HAP-1 (cell line): ENCODE data around the gene CIB1.
"Not testable (repeated sequence)": the region's sequence is repeated elsewhere in the genome, so short reads cannot be mapped to it uniquely, and the experiment has no call there.

Source experiments
- DNase-seq, 2 experiments: peaks; one replicate each; pipeline ENCODE4 v3.0.0-alpha.2; 2016 to 2020; ENCODE audit warnings: low spot score in 2 of 2
- H3K27me3 ChIP-seq: fragments of 250-450 bp; sonication (Bioruptor Pico); 2 replicates; pipeline ENCODE4 v1.5.1; 2020; ENCODE audit warnings: low read depth, mild to moderate bottlenecking, moderate library complexity
- H3K36me3 ChIP-seq: fragments of 250-450 bp; sonication (Bioruptor Pico); replicated peaks from 2 replicates; pipeline ENCODE4 v1.5.1; 2020; ENCODE audit warnings: mild to moderate bottlenecking
- H3K4me1 ChIP-seq: fragments of 250-450 bp; sonication (Bioruptor Pico); 2 replicates; pipeline ENCODE4 v1.5.1; 2020; ENCODE audit warnings: mild to moderate bottlenecking
- H3K4me3 ChIP-seq: fragments of 250-450 bp; sonication (Bioruptor Pico); 2 replicates; pipeline ENCODE4 v1.5.1; 2020; ENCODE audit warnings: mild to moderate bottlenecking, moderate library complexity
- H3K9me3 ChIP-seq: fragments of 250-450 bp; sonication (Bioruptor Pico); 2 replicates; pipeline ENCODE4 v1.5.1; 2020; ENCODE audit warnings: mild to moderate bottlenecking, moderate library complexity
- in situ Hi-C: fragments of 300-500 bp; cut with MboI; formaldehyde crosslinking; loops from 3 replicates; pipeline ENCODE4 v1.14.3; 2020; ENCODE audit warnings: low sequenced_read_pairs, inconsistent platforms, mixed read lengths

Gene CIB1

DNA sequence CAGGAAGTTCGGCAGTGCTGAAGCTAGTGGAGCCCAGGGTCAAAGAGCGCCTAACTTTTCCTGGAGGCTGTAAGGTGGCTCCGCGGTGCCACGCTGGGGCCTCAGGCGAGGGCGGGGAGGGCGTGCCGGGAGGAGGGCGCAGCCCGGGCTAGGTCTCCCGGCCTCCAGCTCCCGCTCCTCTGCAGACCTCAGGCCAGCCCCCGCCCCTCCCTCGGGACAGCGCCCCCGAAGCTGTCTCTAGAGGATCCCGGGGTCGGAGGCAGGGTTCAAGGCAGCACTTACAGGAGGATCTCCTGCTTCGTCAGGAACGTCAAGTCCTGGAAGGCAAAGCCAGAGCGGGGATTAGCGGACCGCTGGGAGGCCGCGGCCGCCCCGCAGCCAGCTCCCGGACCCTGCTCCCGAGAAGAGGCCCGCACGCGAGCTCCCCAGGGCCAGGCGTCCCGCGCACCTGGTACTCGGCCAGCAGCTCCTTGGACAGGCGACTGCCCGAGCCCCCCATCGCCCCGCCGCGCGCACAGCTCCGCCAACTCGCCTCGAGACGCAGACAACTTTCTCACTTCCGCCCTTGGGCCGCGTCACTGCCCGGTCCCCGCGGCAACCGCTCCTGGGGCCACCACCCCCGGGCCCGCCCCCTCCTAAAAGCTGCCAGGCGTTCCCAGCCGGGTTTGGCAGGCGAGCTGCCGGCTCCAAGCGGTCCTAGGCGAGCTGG, at the start of gene CIB1:
Gene CIB1, minus strand, starts transcription at position 555 of the 709 bp plus-strand sequence. Its CDS starts 56 bp downstream, at position 499.
- Histone ChIP-seq H3K9me3 (no peaks in the 10 kb centered on the region), H3K27me3 (no peaks in the 10 kb centered on the region), H3K36me3 (peaks cover 23% of the 10 kb centered on the region), H3K4me3 (peak within 1 kb of the TSS; percentile 84), H3K4me1 (peaks cover 6% of the 10 kb centered on the region; the same call in 1 of the 2 replicates)
- in situ Hi-C loops, result no loop called here
- peak; percentile 88 to 98 for DNase-seq

DNA sequence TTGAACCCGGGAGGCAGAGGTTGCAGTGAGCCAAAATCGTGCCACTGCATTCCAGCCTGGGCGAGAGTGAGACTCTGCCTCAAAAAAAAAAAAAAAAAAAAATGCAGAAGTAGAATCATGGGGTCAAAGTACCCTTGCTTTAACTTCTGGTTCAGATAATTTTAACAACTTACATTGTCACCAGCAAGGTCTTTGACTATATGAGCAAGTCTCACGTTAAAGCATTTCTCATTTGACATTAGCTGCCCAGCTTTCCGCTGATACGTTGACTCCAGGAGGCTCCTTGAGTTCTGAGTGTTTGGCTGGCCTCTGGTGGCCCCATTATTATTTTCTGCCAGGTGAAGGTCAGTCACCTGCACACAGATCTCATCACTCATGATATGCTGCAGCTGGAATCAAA, 47.9 kb upstream of the CIB1 start:
- H3K27me3 ChIP-seq, H3K4me3 ChIP-seq, in situ Hi-C loops, H3K36me3 ChIP-seq, DNase-seq, H3K9me3 ChIP-seq, H3K4me1 ChIP-seq: not testable (repeated sequence)

DNA sequence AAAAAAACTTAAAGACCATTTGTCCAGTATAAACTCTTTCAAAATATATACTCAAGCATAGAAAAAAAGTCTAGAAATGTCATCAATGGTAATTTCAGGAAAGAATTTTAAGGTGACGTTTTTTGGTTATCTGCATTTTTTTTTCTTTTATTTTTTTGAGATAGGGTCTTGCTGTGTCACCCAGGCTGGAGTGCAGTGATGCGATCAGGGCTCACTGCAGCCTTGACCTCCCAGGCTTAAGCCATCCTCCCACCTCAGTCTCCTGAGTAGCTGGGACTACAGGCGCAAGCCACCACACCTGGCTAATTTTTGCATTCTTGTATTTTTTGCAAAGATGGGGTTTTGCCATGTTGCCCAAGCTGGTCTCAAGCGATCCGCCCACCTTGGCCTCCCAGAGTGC, 47.0 kb upstream of the CIB1 start:
- H3K9me3 ChIP-seq, in situ Hi-C loops, H3K36me3 ChIP-seq, H3K4me3 ChIP-seq, DNase-seq, H3K27me3 ChIP-seq, H3K4me1 ChIP-seq: not testable (repeated sequence)

DNA sequence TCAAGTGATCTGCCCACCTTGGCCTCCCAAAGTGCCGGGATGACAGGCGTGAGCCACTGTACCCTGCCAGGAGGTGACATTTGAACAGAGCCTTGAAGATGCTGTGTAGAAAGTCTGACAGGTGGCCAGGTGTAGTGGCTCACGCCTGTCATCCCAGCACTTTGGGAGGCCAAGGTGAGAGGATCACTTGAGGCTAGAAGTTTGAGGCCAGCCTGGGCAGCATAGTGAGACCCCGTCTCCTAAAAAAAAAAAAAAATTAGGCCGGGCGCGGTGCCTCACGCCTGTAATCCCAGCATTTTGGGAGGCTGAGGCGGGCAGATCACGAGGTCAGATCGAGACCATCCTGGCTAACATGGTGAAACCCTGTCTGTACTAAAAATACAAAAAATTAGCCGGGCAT, 44.7 kb upstream of the CIB1 start:
- H3K4me3 ChIP-seq, H3K4me1 ChIP-seq, in situ Hi-C loops, H3K36me3 ChIP-seq, H3K27me3 ChIP-seq, DNase-seq, H3K9me3 ChIP-seq: not testable (repeated sequence)

DNA sequence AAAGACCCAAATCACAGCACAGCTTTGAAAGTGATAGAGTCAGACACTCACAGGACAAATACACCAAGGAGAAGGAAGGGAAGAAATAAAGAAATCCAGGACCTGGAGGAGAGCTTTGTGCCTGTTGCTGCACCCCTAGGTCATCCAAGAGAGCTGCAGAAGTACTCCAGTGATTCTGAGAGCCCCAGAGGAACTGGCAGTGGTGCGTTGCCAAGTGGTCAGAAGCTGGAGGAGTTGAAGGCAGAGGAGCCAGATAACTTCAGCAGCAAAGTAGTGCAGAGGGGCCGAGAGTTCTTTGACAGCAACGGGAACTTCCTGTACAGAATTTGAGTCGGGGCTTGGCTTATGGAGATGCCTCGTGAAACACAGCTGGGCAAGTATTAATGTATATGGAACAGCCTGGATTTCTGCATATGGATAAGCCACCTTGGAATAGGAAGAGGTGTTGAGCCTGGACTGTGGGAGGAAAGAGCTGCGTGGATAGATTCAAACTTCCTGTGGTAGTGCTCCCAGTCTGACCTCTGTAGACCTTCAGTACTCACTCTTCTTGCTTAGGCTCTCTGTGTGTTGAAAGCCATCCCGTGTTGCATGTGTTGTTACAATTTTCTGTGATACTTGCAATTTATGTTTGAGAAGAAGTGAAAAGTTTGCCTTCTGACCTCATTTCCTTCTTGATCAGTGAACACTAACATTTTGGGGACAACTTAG, 37.9 kb upstream of the CIB1 start:
- no peak for DNase-seq
- no peak overlapping the region for H3K4me3 ChIP-seq
- in situ Hi-C loops, result no loop called here
- H3K36me3 ChIP-seq, result peaks cover 47% of the 10 kb centered on the region
- no peaks in the 10 kb centered on the region for H3K9me3 ChIP-seq
- peaks cover 14% of the 10 kb centered on the region for H3K4me1 ChIP-seq
- H3K27me3 ChIP-seq, result no peaks in the 10 kb centered on the region

GRCh38 chr15:90270502-90271150, 36.9 kb upstream of the CIB1 start:
- no peaks in the 10 kb centered on the region for H3K9me3 ChIP-seq
- DNase-seq, result no peak
- peaks cover 15% of the 10 kb centered on the region for H3K4me1 ChIP-seq
- H3K36me3 ChIP-seq, result peaks cover 50% of the 10 kb centered on the region
- no peak overlapping the region for H3K4me3 ChIP-seq
- H3K27me3 ChIP-seq, result no peaks in the 10 kb centered on the region
- in situ Hi-C loops, result no loop called here

DNA sequence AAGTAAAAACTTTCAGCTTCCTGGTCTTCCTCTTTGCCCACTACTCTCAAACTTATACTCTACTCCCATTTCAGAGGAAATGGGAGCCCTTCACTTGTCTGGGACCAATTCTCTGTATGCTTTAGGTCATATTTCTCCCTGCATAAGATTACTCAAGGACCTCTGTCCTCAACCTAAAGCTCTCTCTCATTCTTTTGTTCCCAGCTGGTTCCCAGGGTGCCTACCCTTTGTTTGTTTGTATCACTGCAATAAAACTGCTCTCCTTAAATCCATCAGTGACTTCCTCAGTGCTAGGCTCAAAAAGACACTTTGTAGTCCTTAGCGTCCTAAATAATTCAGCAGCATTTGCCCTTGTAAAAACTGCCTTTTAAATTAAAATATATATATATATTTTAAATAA, 34.7 kb upstream of the CIB1 start:
- H3K36me3 ChIP-seq, result peaks cover 49% of the 10 kb centered on the region
- H3K27me3 ChIP-seq, result no peaks in the 10 kb centered on the region
- H3K4me3 ChIP-seq, result peak overlapping the region; percentile 90; the same call in 1 of the 2 replicates
- peaks cover 21% of the 10 kb centered on the region for H3K4me1 ChIP-seq
- DNase-seq, result peak; percentile 67 to 94
- in situ Hi-C loops, result no loop called here
- H3K9me3 ChIP-seq, result no peaks in the 10 kb centered on the region

DNA sequence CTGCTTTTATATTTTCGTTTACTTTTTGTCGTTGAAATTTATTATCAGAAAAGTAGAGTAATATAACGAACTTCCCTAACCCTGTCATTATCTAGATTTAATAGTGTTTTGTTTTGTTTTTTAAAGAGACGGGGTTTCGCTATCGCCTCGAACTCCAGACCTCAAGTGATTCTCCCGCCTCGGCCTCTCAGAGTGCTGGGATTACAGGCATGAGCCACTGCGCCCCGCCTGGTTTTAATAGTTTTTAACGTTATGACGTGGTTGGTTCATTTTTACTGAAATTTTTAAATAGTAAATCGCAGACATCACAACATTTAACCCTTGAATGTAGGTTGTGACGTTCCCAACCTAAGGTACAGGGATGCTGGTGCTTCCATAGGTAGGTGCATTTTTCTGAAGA, 32.7 kb upstream of the CIB1 start:
- H3K27me3 ChIP-seq, result no peaks in the 10 kb centered on the region
- in situ Hi-C loops, result no loop called here
- H3K9me3 ChIP-seq, result no peaks in the 10 kb centered on the region
- H3K4me1 ChIP-seq, result peaks cover 21% of the 10 kb centered on the region
- peak in 1 of 2 experiments; percentile 39 for DNase-seq
- H3K4me3 ChIP-seq, result peak overlapping the region; percentile 90
- peaks cover 30% of the 10 kb centered on the region for H3K36me3 ChIP-seq

- Histone ChIP-seq H3K27me3 (no peaks in the 10 kb centered on the region), H3K36me3 (peaks cover 25% of the 10 kb centered on the region), H3K4me1 (peaks cover 21% of the 10 kb centered on the region), H3K4me3 (peak overlapping the region; percentile 90), H3K9me3 (no peaks in the 10 kb centered on the region)
- in situ Hi-C loops, result no loop called here
- DNase-seq, result peak; percentile 26 to 63
Measured at GRCh38 chr15:90266061-90266431, 32.3 kb upstream of the CIB1 start.

- in situ Hi-C loops, result no loop called here
- Histone ChIP-seq H3K4me3 (peak within 1 kb of the TSS; percentile 90), H3K27me3 (no peaks in the 10 kb centered on the region), H3K4me1 (peaks cover 21% of the 10 kb centered on the region), H3K9me3 (no peaks in the 10 kb centered on the region), H3K36me3 (peaks cover 20% of the 10 kb centered on the region)
- peak; percentile 85 to 93 for DNase-seq
Measured at GRCh38 chr15:90265271-90266060, 31.7 kb upstream of the CIB1 start, which contains the start of gene NGRN. TSS of gene NGRN (plus strand) at chr15:90265672. CDS start at chr15:90265713, 41 bp downstream.

GRCh38 chr15:90264671-90265070, 30.9 kb upstream of the CIB1 start:
- in situ Hi-C loops, result no loop called here
- peaks cover 21% of the 10 kb centered on the region for H3K4me1 ChIP-seq
- H3K9me3 ChIP-seq, result no peaks in the 10 kb centered on the region
- H3K4me3 ChIP-seq, result peak overlapping the region; percentile 90
- peaks cover 14% of the 10 kb centered on the region for H3K36me3 ChIP-seq
- H3K27me3 ChIP-seq, result no peaks in the 10 kb centered on the region
- DNase-seq, result no peak

GRCh38 chr15:90262426-90262825, 28.7 kb upstream of the CIB1 start:
- Histone ChIP-seq H3K27me3 (no peaks in the 10 kb centered on the region), H3K4me1 (peaks cover 12% of the 10 kb centered on the region), H3K4me3 (no peak overlapping the region), H3K9me3 (no peaks in the 10 kb centered on the region), H3K36me3 (peaks cover 7% of the 10 kb centered on the region; the same call in 1 of the 2 replicates)
- in situ Hi-C loops, result no loop called here
- DNase-seq, result no peak

DNA sequence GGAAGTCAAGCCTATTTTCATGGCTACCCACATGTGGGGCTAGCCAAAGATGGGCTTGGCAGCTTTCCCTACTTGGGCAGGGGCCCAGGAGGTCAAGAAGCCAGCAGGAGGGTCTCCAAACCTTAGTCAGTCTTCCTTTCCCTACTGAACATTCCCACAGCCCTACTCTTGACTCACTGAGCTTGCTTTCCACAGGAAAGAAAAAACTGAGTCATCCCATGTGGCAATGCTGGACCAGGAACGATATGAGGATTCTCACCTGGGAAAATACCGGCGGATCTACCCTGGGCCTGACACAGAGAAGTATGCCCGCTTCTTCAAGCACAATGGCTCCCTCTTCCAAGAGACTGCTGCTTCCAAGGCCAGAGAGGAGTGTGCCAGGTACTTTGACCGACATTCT, 28.1 kb upstream of the CIB1 start:
- no peak for DNase-seq
- no peaks in the 10 kb centered on the region for H3K27me3 ChIP-seq
- no peak overlapping the region for H3K4me3 ChIP-seq
- H3K36me3 ChIP-seq, result 0 out of 2 replicates have a peak, but pooled peaks cover 3% of the 10 kb centered on the region
- H3K9me3 ChIP-seq, result no peaks in the 10 kb centered on the region
- H3K4me1 ChIP-seq, result peaks cover 10% of the 10 kb centered on the region
- in situ Hi-C loops, result no loop called here
